HG02623 (cell line): ENCODE data around the gene SLC38A2.

Experiments used
- ATAC-seq: cut with Tn5 transposase; IDR thresholded peaks from one replicate; pipeline ENCODE4 v1.9.1; 2021; ENCODE audit warnings: moderate library complexity; ENCODE audit not compliant: unreplicated experiment

SLC38A2 gene

DNA sequence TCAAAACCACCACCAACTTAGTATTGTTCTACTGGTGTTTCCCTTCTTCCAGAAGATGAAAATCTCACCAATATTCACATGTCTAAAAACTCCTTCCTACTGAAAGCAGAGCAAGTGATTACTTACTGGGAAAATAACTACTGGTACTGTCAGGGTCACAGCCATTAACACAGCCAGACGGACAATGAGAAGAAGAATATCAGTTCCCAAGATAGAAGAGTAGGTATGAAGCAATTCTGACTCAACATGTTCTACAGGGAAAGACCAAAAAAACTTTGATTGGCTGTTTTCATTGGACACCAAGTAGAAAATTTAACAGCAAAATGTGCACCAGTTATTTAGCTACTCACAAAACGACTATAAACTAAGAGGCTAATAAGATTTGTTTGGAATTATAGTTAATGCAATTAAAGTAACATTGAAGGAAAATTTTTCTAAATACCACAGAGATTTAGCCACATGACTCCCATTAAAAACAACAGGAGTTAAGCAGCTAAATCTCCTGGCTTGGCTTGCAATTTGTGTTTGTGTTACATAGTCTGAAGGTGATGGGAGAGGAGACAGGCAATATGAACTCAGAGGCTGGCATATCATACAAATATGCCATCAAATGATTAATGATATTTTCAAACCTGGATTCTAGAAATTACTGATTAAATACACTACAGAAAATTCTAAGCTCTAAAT, 9.5 kb downstream of the SLC38A2 start:
- ATAC-seq: no peak

DNA sequence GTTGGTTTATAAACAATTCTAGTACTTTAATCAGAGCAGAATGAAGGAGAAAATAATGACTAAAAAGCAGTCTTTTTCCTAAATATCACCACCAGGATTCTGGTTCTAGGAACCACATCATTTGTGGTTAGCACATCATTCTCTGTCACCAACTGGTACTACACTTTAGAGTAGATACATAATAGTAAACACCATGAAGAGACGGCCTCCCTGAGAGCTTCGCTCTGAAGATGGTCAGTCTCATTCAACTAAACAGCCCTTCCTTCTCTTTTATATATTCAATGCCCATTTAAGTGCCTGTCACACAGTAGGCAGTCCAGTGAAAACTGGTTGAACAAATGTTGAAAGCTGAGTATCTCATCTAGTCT, 10.9 kb downstream of the SLC38A2 start:
- ATAC-seq: no peak

DNA sequence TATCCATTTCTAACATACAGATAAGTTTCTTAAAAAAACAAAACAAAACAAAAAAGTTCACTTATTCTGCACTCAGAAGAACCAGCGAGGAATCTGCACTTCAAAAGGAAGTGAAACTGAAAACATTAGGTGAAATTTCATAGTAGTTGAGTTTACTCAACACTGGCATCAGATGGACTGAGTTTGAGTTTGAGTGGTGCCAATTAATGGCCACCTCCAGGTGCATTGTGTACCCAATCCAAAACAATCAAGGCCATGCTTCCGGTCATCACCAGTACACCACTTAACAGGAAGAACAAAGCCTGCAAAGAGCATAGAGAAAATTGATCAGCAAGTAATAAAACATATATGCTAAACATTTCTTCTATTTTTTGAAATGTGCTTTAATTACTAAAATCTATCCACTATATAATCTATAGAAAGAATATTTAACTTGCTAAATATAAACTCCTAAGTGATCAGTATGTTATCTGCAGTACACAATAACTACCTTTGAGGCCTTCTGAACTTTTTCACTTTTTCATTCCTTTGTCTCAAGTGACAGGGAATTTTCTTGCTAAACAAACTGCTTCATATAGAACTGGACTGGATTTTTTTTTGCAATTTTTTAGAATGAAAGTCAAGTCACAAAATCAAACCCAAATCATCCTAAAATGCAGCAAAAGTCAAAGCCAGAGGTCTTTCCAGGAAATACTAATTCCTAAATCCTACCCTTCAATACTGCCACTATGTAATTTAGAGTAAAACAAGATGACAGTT, 11.5 kb downstream of the SLC38A2 start:
- ATAC-seq: peak; percentile 50

DNA sequence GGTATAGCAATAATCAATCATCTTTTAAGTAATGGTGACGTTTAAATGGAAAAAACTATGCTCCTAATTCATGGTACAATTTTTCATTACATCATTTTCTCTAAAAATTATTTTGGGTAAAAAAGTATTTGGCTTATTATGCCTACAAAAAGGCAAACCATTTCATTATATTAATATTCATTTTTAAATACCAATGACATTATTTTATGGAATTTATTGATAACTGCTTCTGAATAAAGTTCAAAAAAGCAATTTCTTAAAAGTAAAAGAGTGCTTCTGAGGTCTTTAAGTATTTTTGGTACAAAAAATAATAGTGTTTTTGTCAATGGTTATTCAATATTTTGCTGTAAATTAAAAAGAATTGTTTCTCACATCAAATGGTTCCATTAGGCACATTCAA, 12.2 kb downstream of the SLC38A2 start:
- no peak for ATAC-seq

DNA sequence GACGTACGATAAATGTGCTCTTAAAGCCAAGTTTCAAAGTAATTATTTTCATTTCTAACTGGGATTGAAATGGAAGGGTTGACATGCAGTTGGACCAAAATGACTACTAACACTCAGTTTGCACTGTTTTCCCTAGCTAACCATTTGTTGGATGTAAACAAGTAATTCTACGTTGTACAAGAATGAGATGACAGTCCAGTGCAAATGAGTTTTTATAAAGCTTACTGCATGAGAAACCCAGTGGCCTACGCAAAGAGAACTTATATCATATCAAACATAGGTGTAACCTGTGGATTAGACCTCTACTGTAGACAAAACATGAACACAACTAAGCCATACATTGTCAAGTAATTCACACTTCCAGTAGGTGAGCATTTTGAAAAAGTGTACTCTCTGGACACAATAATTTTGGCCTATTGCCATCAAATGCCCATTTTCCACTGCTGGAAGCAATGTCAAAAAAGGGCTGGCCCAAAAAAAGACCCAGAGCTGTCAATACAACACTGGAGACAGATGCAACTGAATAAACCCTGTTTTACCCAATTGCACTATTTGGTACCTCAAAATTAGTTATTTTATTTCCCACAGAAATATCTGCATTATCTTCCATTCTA, 12.8 kb downstream of the SLC38A2 start:
- no peak for ATAC-seq

DNA sequence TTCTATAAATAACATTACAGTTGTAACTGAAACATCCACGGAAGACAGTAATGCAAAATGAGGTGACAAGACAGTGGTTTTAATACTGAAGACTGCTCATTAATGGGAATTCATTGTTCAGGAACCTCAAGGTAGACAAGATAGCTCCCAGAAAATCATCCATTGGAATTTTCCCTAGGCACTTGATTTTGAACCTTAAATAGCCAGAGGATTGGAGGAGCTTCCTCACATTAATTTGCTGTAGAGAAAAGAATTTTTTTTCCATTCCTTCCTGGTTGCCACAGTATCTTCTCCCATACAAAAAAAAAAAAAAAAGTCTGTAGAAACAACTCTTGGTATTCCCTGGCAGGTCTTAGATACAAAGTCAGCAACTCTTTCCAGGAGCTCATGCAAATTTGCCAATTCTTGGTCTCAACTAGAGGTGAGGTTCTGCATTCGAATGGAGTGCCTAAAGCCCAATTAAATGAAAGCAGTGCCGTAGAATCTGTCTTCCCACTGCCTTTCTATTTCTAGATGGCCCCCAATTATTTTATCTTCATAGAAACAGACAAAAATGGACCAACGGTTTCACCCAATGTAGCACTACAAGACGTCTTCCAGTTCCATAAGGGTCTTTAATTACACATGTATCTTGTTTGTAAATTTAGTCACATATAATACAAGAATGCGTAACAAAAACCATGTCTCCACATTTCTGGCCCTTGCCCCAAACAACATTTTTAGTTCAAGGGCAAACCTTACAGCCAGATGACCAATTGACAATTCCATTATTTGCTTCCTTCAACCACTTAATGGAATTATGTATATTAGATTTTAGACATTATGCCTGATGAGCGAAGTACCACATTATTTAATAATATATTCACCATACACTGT, 13.5 kb downstream of the SLC38A2 start:
- no peak for ATAC-seq

DNA sequence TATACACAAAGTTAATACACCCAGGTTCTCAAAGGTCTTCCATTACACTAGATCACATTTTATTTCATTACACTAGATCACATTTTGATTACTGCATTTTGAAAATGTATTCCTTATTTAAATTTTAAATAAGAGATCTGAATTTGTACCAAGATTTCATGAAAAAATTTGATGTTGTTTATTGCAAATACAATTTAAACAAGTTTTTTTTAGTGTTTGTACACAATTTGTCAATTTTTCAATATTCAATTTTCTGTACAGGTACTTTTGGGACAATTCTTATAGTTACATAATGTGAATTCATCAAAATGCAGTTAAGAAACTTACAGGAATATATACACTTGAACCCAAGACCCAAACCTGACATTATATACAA, 14.3 kb downstream of the SLC38A2 start:
- no peak for ATAC-seq

DNA sequence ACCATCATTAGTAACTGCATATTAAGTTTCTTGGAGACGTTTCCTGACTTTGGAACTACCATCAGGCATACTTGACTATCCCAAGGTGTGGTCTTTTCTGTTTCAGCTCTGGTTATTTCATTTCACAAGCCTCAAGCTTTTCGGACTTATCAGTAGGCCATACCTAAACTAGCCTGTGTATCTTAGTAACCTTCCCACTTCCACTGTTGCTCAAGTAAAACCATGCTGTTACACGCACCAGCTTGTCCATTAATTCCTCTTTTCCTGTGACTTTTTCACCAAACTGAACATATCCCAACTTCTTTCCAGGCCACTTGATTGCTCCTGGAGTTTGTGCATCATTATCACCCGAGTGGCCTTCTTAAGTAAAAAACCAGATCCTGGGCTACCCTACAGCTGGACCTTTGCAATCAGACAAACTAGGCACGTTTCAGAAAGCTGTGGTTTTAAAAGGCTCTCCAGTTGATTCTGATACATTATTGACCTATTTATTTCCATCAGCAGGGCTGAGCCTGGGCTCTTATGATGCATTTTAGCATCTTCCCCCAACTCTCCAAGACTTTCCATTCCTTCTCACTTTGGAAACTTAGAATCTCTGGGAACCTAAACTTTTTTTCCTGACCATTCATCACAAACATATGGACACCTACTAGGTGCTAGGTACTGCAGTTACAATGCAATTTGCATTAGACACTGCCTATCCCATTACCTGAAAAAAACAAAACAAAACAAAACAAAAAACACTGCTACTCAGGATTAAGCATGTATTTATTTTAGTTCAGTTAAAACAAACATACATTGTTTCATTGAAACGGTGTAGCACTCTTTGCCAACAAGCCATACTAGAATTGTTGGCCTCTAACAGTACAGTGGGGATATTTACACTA, 14.9 kb downstream of the SLC38A2 start:
- no peak for ATAC-seq

DNA sequence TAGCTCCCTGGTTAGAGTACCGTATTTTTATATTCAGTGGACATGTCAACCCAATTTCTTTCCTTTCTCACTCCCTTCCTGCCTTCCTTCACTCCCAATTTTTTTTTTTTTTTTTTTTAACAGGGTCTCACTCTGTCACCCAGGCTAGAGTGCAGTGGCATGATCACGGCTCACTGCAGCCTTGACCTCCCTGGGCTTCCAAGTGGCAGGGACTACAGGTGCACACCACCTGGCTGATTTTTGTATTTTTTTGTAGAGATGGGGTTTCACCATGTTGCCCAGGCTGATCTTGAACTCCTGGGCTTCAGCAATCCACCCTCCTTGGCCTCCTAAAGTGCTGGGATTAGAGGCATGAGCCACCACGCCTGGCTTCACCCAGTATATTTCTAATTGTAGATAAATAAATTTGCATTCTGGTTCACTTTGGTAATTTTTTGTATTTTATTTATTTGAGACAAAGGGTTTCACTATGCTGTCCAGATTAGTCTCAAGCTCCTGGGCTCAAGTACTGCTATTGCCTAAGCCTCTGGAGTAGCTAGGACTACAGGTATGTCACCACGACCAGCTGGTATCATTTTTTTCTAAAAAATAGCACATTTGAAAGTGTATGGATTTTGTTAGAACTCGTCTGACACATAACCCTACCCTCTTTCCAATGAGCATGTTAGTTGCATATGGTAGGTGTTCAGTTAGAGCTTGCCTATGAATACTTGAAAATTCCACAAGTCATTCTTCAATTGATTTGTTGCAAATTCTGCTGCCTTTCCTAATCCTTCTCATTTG, 15.7 kb downstream of the SLC38A2 start:
- no peak for ATAC-seq

DNA sequence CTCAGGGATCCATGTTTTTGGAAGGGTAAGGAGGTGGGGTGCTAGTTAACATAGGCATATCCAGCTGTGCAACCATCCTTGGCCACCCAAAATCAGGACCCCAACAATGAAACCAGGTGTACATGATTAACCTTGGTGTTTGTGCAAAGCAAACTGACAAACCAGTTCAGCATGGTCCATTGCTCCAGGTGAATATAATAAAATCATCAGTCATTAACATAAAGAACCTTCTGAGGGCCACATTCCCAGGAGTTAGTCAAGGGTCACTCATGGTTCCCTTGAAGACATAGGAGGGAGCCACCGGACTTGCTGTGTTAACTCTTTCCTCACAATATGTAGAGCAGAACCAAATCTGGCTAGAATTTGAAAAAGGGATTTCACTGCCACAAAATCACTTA, 17.8 kb downstream of the SLC38A2 start:
- ATAC-seq: no peak

DNA sequence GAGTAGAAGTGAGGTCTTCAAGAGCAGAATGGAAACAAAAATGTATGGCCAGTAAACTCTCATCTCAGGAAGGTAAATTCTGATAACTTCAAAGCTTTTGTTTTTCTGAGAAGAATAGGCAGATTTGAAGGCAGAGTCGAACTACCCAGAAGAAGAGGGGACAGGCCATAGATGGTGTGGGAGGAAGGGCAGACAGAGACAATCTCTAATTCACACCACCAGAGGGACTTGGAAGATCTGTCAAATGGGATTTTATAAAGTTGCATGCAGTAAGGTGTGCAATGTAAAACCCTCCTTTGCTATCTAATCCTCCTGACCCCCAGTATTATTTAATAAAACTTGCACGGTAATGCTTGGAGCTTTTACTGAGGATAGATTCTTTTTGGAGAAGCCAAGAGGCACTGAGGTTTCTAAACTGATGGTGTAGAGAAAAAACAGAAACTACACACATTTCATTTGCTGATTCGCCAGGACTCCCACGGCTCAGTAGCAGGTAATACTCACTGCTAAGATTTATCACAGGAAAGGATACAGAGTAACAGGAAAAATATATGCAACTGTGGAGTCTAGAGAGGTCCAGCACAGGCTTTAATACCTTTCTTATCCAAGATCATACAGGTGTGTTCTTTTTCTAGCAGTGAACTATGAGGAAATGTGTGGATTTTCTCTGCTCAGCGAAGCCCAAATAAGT, 18.3 kb downstream of the SLC38A2 start:
- no peak for ATAC-seq

DNA sequence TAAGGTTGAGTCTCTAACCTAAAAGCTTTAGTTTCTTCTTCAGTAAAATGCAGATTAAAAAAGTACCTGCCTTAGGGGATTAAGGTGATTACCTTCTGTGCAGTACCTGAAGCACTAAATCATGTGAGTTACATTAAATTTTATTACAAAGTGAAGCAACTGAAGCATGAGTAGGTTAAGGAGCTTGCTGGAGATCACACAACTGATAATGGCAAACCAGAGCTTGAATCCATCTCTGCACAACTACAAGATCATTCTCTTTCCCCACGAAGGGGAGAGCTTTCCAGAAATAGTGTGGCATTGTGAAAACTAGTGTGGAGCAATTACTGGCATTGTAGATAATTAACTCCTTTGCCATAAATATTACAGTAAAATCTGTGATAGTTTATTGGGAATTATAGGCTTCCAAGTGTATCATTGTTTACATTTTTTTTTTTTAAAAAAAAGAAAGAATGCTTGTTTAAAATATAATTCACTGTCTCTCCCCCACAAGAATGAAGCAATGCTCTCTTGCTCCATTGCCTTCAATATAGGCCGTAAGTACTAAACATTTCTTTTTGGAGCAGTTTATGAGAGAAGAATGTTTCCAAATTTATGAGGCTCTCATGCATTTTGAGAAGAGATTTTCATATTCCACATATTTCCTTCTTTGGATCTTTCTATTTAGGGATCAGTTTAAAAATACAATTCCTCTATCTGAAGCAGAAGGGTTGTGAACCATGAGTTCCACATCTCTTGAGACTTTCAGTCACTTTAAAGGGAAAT, 20.5 kb downstream of the SLC38A2 start:
- no peak for ATAC-seq

DNA sequence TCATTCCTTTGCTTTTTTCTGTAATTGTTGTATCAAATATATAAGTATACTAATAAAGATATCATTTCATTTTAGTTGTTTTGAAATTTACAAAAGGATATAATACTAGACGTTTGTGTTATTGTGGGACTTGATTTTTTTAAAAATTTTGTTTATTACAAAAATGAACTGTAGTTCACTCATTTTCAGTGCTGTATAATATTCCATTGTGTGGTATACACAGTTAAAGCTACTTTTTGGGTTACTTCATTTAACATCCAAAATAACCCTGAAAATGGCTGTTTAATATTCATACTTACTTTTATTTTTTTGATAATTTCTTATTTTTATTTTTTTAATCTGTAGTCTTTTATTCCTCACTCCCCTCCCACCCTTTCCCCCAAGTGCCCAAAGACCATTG, 21.4 kb downstream of the SLC38A2 start:
- no peak for ATAC-seq

DNA sequence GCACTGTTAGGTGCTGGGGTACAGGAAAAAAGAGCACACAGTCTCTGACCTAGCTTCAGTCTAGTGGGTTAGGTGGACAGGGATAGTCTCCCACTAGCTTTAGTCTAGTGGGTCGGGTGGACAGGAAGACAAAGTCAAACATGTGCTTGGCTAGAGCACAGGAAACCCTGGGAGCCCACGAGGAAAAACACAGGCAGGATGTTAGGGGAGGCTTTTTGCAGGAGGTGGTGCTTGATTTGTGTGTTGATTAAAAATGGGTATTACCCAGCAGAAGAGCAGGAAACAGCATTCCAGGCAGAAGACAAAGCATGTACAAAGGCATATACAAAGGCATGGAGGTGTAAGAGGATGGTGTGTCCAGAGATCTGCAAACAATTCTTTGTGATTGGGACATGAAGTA, 23.3 kb downstream of the SLC38A2 start:
- ATAC-seq: no peak

DNA sequence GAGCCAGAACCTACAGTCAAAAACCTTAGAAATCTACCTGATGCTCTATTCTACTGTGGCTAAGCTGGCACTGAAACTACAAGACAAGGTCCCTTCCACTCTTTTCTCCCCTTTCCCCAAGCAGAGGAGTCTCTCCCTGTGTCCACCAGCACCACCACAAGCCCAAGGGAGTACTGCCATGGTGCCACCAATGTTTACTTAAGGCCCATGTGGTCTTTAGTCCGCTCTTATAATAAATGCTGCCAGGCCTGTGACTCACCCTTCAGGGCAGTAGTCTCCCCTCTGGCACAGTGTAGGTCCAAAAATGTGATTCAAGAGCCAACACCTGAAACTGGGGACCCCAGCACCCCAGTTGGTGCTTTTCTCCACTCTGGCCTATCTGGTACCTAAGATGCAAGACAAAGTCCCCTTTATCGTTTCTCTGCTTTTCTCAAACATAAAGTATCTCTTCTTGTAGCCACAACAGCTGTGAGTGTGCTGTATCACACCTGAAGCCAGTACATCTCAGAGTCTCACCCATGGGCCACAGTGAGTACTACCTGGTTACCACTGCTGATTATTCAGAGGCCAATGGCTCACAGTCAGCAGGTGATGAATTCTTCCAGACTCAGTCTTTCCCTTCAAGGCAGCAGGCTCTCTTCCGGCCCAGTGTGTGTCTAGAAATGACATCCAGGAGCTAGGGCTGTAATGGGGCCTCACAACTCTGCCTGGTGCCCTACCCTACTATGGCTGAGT, 29.3 kb downstream of the SLC38A2 start:
- no peak for ATAC-seq

DNA sequence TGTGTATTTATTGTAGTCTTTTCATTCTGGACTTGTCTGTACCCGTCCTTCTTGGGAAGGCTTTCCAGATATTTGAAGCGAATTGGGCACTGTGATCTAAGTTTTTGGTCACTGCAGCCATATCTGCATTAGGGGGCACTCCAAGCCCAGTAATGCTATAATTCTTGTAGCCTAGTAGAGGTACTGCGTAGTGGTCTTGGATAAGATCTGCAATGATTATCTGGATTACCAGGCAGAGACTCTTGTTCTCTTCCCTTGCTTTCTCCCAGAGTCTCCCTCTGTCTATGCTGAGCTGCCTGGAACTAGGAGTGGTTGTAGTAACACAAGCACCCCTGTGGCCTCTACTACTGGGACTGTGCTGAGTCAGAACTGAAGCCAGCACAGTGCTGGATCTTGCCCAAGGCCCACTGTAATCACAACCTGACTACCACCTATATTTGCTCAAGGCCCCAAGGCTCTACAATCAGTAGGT, 30.0 kb downstream of the SLC38A2 start:
- no peak for ATAC-seq

DNA sequence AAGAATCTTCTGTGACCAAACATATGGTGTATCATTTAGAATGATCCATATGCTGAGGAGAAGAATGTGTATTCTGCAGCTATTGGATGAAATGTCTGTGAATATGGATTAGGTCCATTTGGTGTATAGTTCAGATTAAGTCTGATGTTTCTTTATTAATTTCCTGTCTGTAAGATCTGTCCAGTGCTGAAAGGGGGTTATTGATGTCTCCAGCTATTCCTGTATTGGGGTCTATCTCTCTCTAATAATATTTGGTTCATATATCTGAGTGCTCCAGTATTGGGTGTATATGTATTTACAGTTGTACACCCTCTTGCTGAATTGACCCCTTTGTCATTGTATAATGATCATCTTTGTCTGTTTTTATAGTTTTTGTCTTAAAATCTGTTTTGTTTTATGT, 33.5 kb downstream of the SLC38A2 start:
- ATAC-seq: no peak

DNA sequence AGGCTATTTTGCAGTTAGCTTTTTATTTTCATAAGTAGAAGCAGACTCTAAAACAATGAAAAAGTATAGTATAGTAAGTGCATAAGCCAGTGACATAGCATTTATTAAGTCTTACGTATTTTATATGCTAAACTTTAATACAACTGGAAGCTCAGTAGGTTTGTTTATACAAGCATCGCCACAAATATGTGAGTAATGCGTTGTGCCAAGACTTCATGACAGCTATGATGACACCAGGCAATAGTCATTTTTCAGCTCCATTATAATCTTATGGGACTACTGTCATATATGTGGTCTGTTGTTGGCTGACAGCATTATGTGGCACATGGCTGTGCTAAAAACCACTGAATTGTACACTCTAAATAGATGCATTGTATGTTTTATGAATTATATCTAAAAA, 40.3 kb downstream of the SLC38A2 start:
- no peak for ATAC-seq
